ENCODE data around the gene DROSHA. TPM values are rescaled to one million over a fixed set of nuclear protein-coding genes. Genes with fewer than 3 reads are reported as not detected.
"Not testable (repeated sequence)": the region's sequence is repeated elsewhere in the genome, so short reads cannot be mapped to it uniquely, and the experiment has no call there.

The DROSHA gene
- total RNA-seq, 1 experiment from 2014 or later, result 58.3 TPM

GRCh38 chr5:31404325-31404724 lies 127.6 kb downstream of the DROSHA start:
- no peak overlapping the region for H3K9ac ChIP-seq (ENCODE audit: low read length)
- H3K27me3 ChIP-seq (ENCODE audit: low read length), result no peaks in the 10 kb centered on the region
- H3K79me2 ChIP-seq (ENCODE audit: low read length), result no peaks in the 10 kb centered on the region
- no peak overlapping the region for H3K27ac ChIP-seq (ENCODE audit: low read length)
- no peaks in the 10 kb centered on the region for H3K9me2 ChIP-seq (replicated peaks; ENCODE audit: insufficient read depth, low read length)
- no peaks in the 10 kb centered on the region for H3K4me1 ChIP-seq (ENCODE audit: low read length)
- peaks cover 27% of the 10 kb centered on the region; the same call in 1 of the 2 replicates for H3K36me3 ChIP-seq (ENCODE audit: insufficient read depth, low read length)
- H3K4me3 ChIP-seq (ENCODE audit: low read length), result no peak overlapping the region
- H3K9me3 ChIP-seq (ENCODE audit: low read length), result no peaks in the 10 kb centered on the region
- H2AFZ ChIP-seq (ENCODE audit: low read length), result no peak overlapping the region
- H4K20me1 ChIP-seq (ENCODE audit: insufficient read depth, low read depth, low read length), result no peaks in the 10 kb centered on the region
- no peak for DNase-seq
- H3K4me2 ChIP-seq (ENCODE audit: low read depth, low read length, poor library complexity, severe bottlenecking), result no peak overlapping the region

- Histone ChIP-seq H2AFZ (ENCODE audit: low read length) (no peak overlapping the region), H3K27me3 (ENCODE audit: low read length) (no peaks in the 10 kb centered on the region), H3K27ac (ENCODE audit: low read length) (no peak overlapping the region), H4K20me1 (ENCODE audit: insufficient read depth, low read depth, low read length) (no peaks in the 10 kb centered on the region), H3K4me2 (ENCODE audit: low read depth, low read length, poor library complexity, severe bottlenecking) (no peak overlapping the region), H3K4me3 (ENCODE audit: low read length) (no peak overlapping the region), H3K9me3 (ENCODE audit: low read length) (no peaks in the 10 kb centered on the region), H3K4me1 (ENCODE audit: low read length) (no peaks in the 10 kb centered on the region), H3K79me2 (ENCODE audit: low read length) (no peaks in the 10 kb centered on the region), H3K9ac (ENCODE audit: low read length) (no peak overlapping the region), H3K36me3 (ENCODE audit: insufficient read depth, low read length) (peaks cover 19% of the 10 kb centered on the region; the same call in 1 of the 2 replicates), H3K9me2 (replicated peaks; ENCODE audit: insufficient read depth, low read length) (no peaks in the 10 kb centered on the region)
- no peak for DNase-seq
Observed at GRCh38 chr5:31401691-31402090, 130.2 kb downstream of the DROSHA start.

GRCh38 chr5:31397926-31398557 lies 133.9 kb downstream of the DROSHA start:
- no peak overlapping the region for H3K4me3 ChIP-seq (ENCODE audit: low read length)
- no peaks in the 10 kb centered on the region for H3K27me3 ChIP-seq (ENCODE audit: low read length)
- H3K79me2 ChIP-seq (ENCODE audit: low read length), result no peaks in the 10 kb centered on the region
- no peaks in the 10 kb centered on the region for H3K9me2 ChIP-seq (replicated peaks; ENCODE audit: insufficient read depth, low read length)
- no peak overlapping the region for H3K4me2 ChIP-seq (ENCODE audit: low read depth, low read length, poor library complexity, severe bottlenecking)
- H3K9ac ChIP-seq (ENCODE audit: low read length), result no peak overlapping the region
- no peaks in the 10 kb centered on the region for H4K20me1 ChIP-seq (ENCODE audit: insufficient read depth, low read depth, low read length)
- no peak for DNase-seq
- H3K4me1 ChIP-seq (ENCODE audit: low read length), result no peaks in the 10 kb centered on the region
- no peak overlapping the region for H2AFZ ChIP-seq (ENCODE audit: low read length)
- no peaks in the 10 kb centered on the region for H3K9me3 ChIP-seq (ENCODE audit: low read length)
- H3K27ac ChIP-seq (ENCODE audit: low read length), result no peak overlapping the region
- 0 out of 2 replicates have a peak, but pooled peaks cover 5% of the 10 kb centered on the region for H3K36me3 ChIP-seq (ENCODE audit: insufficient read depth, low read length)

- no peaks in the 10 kb centered on the region for H4K20me1 ChIP-seq (ENCODE audit: insufficient read depth, low read depth, low read length)
- no peaks in the 10 kb centered on the region for H3K79me2 ChIP-seq (ENCODE audit: low read length)
- no peak overlapping the region for H3K9ac ChIP-seq (ENCODE audit: low read length)
- 0 out of 2 replicates have a peak, but pooled peaks cover 5% of the 10 kb centered on the region for H3K36me3 ChIP-seq (ENCODE audit: insufficient read depth, low read length)
- H3K27ac ChIP-seq (ENCODE audit: low read length), result no peak overlapping the region
- no peaks in the 10 kb centered on the region for H3K4me1 ChIP-seq (ENCODE audit: low read length)
- H3K9me3 ChIP-seq (ENCODE audit: low read length), result no peaks in the 10 kb centered on the region
- H3K4me3 ChIP-seq (ENCODE audit: low read length), result no peak overlapping the region
- DNase-seq, result no peak
- H3K9me2 ChIP-seq (replicated peaks; ENCODE audit: insufficient read depth, low read length), result no peaks in the 10 kb centered on the region
- H3K4me2 ChIP-seq (ENCODE audit: low read depth, low read length, poor library complexity, severe bottlenecking), result no peak overlapping the region
- no peak overlapping the region for H2AFZ ChIP-seq (ENCODE audit: low read length)
- H3K27me3 ChIP-seq (ENCODE audit: low read length), result no peaks in the 10 kb centered on the region
Observed at GRCh38 chr5:31396611-31397295, 135.1 kb downstream of the DROSHA start.

- not testable (repeated sequence) for H3K4me1 ChIP-seq (ENCODE audit: low read length); H4K20me1 ChIP-seq (ENCODE audit: insufficient read depth, low read depth, low read length); H3K4me2 ChIP-seq (ENCODE audit: low read depth, low read length, poor library complexity, severe bottlenecking); H3K9me3 ChIP-seq (ENCODE audit: low read length); H3K9me2 ChIP-seq (replicated peaks; ENCODE audit: insufficient read depth, low read length); H3K36me3 ChIP-seq (ENCODE audit: insufficient read depth, low read length); H3K4me3 ChIP-seq (ENCODE audit: low read length); H3K27me3 ChIP-seq (ENCODE audit: low read length); H3K79me2 ChIP-seq (ENCODE audit: low read length); H3K9ac ChIP-seq (ENCODE audit: low read length); H3K27ac ChIP-seq (ENCODE audit: low read length); DNase-seq; H2AFZ ChIP-seq (ENCODE audit: low read length)
Observed at GRCh38 chr5:31395450-31396045, 136.3 kb downstream of the DROSHA start.

GRCh38 chr5:31393126-31393525 lies 138.8 kb downstream of the DROSHA start:
- no peak overlapping the region for H3K27ac ChIP-seq (ENCODE audit: low read length)
- H3K4me3 ChIP-seq (ENCODE audit: low read length), result no peak overlapping the region
- no peaks in the 10 kb centered on the region for H4K20me1 ChIP-seq (ENCODE audit: insufficient read depth, low read depth, low read length)
- no peaks in the 10 kb centered on the region for H3K79me2 ChIP-seq (ENCODE audit: low read length)
- H3K27me3 ChIP-seq (ENCODE audit: low read length), result no peaks in the 10 kb centered on the region
- no peak for DNase-seq
- no peak overlapping the region for H3K4me2 ChIP-seq (ENCODE audit: low read depth, low read length, poor library complexity, severe bottlenecking)
- H3K9me2 ChIP-seq (replicated peaks; ENCODE audit: insufficient read depth, low read length), result no peaks in the 10 kb centered on the region
- H3K9me3 ChIP-seq (ENCODE audit: low read length), result no peaks in the 10 kb centered on the region
- no peak overlapping the region for H2AFZ ChIP-seq (ENCODE audit: low read length)
- H3K4me1 ChIP-seq (ENCODE audit: low read length), result no peaks in the 10 kb centered on the region
- H3K36me3 ChIP-seq (ENCODE audit: insufficient read depth, low read length), result no peaks in the 10 kb centered on the region
- no peak overlapping the region for H3K9ac ChIP-seq (ENCODE audit: low read length)

GRCh38 chr5:31392061-31392460 lies 139.8 kb downstream of the DROSHA start:
- Histone ChIP-seq H3K27me3 (ENCODE audit: low read length) (no peaks in the 10 kb centered on the region), H4K20me1 (ENCODE audit: insufficient read depth, low read depth, low read length) (no peaks in the 10 kb centered on the region), H3K9me2 (replicated peaks; ENCODE audit: insufficient read depth, low read length) (no peaks in the 10 kb centered on the region), H3K9ac (ENCODE audit: low read length) (no peak overlapping the region), H3K4me3 (ENCODE audit: low read length) (no peak overlapping the region), H2AFZ (ENCODE audit: low read length) (no peak overlapping the region), H3K27ac (ENCODE audit: low read length) (no peak overlapping the region), H3K4me2 (ENCODE audit: low read depth, low read length, poor library complexity, severe bottlenecking) (no peak overlapping the region), H3K9me3 (ENCODE audit: low read length) (no peaks in the 10 kb centered on the region), H3K79me2 (ENCODE audit: low read length) (no peaks in the 10 kb centered on the region), H3K36me3 (ENCODE audit: insufficient read depth, low read length) (no peaks in the 10 kb centered on the region), H3K4me1 (ENCODE audit: low read length) (no peaks in the 10 kb centered on the region)
- DNase-seq, result no peak

- no peak for DNase-seq
- Histone ChIP-seq H3K36me3 (ENCODE audit: insufficient read depth, low read length) (no peaks in the 10 kb centered on the region), H3K4me1 (ENCODE audit: low read length) (no peaks in the 10 kb centered on the region), H3K9me2 (replicated peaks; ENCODE audit: insufficient read depth, low read length) (no peaks in the 10 kb centered on the region), H3K79me2 (ENCODE audit: low read length) (no peaks in the 10 kb centered on the region), H3K27ac (ENCODE audit: low read length) (no peak overlapping the region), H3K27me3 (ENCODE audit: low read length) (no peaks in the 10 kb centered on the region), H3K4me3 (ENCODE audit: low read length) (no peak overlapping the region), H4K20me1 (ENCODE audit: insufficient read depth, low read depth, low read length) (no peaks in the 10 kb centered on the region), H3K9ac (ENCODE audit: low read length) (no peak overlapping the region), H3K9me3 (ENCODE audit: low read length) (no peaks in the 10 kb centered on the region), H2AFZ (ENCODE audit: low read length) (no peak overlapping the region), H3K4me2 (ENCODE audit: low read depth, low read length, poor library complexity, severe bottlenecking) (no peak overlapping the region)
Observed at GRCh38 chr5:31390256-31390655, 141.6 kb downstream of the DROSHA start.

All from Karpas-422 (cell line).